Measurements from ENCODE around the gene UST.
A peak's percentile ranks its signal among the peaks of the same experiment; 100 is the strongest.
"Not testable (repeated sequence)": the region's sequence is repeated elsewhere in the genome, so short reads cannot be mapped to it uniquely, and the experiment has no call there.

Gene UST

DNA sequence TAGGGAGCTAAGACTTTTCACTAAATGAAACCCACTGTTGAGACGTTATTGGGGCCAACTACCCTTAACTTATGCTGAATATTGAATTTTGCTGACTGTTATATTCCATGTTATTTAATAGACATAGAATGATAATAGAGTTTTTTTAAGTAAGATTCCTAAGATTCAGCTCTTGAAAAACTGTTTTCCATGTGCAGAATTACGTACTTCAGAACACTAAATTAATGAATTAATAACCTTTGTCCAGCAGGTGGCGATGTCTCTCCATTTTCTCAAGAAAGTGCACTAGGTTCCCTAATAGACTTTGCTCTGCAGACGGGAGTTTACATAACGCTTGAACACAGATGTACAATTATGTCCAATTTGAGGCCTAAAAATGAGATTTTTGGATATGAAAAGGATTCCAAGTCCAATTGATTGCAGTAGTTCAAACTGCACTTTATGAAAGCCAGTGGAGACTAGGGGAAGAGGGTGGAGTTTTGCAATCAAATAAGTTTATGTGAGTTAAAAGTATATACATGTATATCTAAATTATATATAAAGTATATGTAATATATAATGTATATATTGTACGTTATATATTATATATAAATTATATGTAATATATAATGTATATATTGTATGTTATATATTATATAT, 282.1 kb downstream of the UST start:
- H3K27me3 Mint-ChIP-seq: no peaks in the 10 kb centered on the region
- H3K4me3 Mint-ChIP-seq: no peak overlapping the region
- H3K27ac Mint-ChIP-seq: no peak overlapping the region
- H3K4me1 Mint-ChIP-seq (ENCODE audit: low read depth): peaks cover 34% of the 10 kb centered on the region
- H3K36me3 Mint-ChIP-seq: peaks cover 3% of the 10 kb centered on the region
- peaks cover 5% of the 10 kb centered on the region for H3K9me3 Mint-ChIP-seq (ENCODE audit: low read depth)

DNA sequence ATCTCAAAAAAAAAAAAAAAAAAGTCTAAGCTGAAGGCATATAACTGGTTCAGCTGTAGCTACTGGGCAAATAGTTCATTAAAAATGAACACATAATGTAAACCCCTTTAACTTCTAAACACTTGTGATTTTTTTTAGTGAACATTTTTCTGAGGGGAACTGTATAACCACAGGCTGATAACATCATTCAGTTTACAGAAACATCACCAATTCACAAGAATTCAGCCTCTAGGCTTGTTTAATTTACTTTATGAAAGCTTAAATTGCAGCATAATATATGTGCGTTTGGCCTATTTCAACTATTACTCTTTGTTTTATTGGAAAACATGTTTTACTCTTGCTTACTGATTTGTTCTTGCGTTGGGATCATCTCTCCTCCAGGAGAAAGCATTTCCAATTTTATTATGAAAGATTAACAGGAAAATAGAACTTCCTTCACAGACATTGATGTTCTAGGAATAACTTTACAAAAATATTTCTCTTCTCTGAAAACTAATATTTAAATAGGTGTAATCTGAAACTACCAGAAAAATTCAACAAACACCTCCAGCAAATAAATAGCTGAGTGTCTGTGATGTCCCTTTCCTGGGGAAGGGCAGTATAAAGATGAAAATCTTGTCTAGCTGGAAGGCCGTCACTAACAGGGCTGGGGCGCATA, 284.5 kb downstream of the UST start:
- H3K27me3 Mint-ChIP-seq: no peaks in the 10 kb centered on the region
- peaks cover 2% of the 10 kb centered on the region for H3K36me3 Mint-ChIP-seq
- peaks cover 43% of the 10 kb centered on the region for H3K4me1 Mint-ChIP-seq (ENCODE audit: low read depth)
- peaks cover 3% of the 10 kb centered on the region for H3K9me3 Mint-ChIP-seq (ENCODE audit: low read depth)
- H3K27ac Mint-ChIP-seq: peak overlapping the region; percentile 84
- H3K4me3 Mint-ChIP-seq: peak overlapping the region; percentile 65

- Mint-ChIP-seq H3K36me3 (no peaks in the 10 kb centered on the region), H3K4me3 (peak overlapping the region; percentile 65), H3K4me1 (ENCODE audit: low read depth) (peaks cover 43% of the 10 kb centered on the region), H3K9me3 (ENCODE audit: low read depth) (no peaks in the 10 kb centered on the region), H3K27ac (peak overlapping the region; percentile 92), H3K27me3 (no peaks in the 10 kb centered on the region)
Observed at GRCh38 chr6:149031859-149032598, 285.2 kb downstream of the UST start.

- no peaks in the 10 kb centered on the region for H3K27me3 Mint-ChIP-seq
- H3K27ac Mint-ChIP-seq: peak overlapping the region; percentile 92
- H3K9me3 Mint-ChIP-seq (ENCODE audit: low read depth): no peaks in the 10 kb centered on the region
- no peaks in the 10 kb centered on the region for H3K36me3 Mint-ChIP-seq
- H3K4me1 Mint-ChIP-seq (ENCODE audit: low read depth): peaks cover 43% of the 10 kb centered on the region
- peak overlapping the region; percentile 65 for H3K4me3 Mint-ChIP-seq
Observed at GRCh38 chr6:149032599-149033405, 286.0 kb downstream of the UST start.

DNA sequence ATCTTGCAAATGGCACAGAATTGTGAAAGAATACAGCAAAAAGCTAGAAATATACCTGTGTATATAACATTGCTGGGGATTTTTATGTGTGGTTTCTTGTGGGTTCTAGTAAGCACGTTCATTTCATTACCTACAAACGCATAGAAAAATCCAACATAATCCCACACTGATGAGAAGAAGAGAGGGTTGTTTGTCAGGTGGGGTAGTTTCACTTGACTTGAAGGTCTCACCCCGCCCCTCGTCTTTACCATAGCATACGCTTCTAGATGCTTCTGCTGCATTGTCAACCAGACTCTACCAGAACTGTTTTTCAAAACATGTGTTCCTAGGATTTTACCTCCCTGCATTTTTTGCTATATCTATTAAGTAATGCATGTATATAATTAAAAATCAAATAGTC, 286.6 kb downstream of the UST start:
- peaks cover 43% of the 10 kb centered on the region for H3K4me1 Mint-ChIP-seq (ENCODE audit: low read depth)
- peak overlapping the region; percentile 65 for H3K4me3 Mint-ChIP-seq

DNA sequence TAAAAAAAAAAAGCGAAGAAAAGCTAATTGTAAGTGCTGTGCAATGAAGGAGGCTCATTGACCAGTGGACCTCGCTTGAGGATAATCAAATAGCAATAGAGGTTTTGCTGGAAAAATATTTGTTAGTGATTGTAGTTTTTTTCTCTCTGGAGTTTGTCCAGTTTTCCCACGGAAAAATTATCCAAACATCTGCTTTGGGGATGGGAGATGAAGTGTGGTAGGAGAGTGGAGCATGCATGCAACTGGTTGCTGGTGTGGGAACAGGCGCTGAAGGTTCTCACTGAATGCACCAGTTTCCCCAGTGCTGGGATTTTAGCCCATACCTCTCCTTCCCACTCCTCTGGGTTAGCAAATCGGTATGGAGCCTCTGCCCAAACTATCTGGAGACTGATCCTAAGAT, 288.9 kb downstream of the UST start:
- no peak overlapping the region for H3K4me3 Mint-ChIP-seq
- no peaks in the 10 kb centered on the region for H3K9me3 Mint-ChIP-seq (ENCODE audit: low read depth)
- H3K27ac Mint-ChIP-seq: no peak overlapping the region
- H3K27me3 Mint-ChIP-seq: no peaks in the 10 kb centered on the region
- H3K4me1 Mint-ChIP-seq (ENCODE audit: low read depth): peaks cover 34% of the 10 kb centered on the region
- H3K36me3 Mint-ChIP-seq: peaks cover 5% of the 10 kb centered on the region

More for the DNA sequence above, 286.6 kb downstream of the UST start:
- no peaks in the 10 kb centered on the region for H3K36me3 Mint-ChIP-seq
- peak overlapping the region; percentile 92 for H3K27ac Mint-ChIP-seq
- H3K9me3 Mint-ChIP-seq (ENCODE audit: low read depth): no peaks in the 10 kb centered on the region
- no peaks in the 10 kb centered on the region for H3K27me3 Mint-ChIP-seq

DNA sequence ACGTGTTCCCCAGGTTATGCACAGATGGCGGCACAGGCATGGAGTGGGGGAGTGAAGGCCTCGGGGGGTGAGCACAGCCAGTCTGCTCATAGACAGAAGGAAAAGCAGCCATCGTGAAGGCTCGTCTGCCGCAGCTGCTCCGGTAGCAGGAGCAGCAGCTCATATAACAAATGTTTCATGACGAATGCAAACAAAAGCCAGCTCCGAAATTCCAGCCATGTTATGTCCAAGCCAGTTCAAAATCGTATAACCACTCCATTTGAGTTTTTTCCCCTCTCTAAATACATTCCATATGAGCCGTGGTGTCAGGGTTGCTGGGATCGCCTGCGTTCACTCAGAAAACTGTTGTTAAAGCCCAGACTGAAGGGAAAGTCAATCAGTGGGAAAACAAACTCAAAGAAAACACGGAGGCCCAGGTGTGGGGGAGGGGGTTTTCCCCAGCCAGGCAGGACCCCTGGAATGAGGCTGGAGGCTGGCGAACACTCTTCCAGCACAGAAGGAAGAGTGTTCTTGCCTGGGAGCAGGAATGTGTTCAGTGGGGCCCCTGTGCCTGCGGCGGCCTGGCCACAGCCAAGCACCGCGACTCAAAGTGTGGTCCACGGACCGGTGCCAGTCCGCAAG, 290.3 kb downstream of the UST start:
- Mint-ChIP-seq H3K36me3 (peaks cover 5% of the 10 kb centered on the region), H3K4me3 (no peak overlapping the region), H3K4me1 (ENCODE audit: low read depth) (peaks cover 26% of the 10 kb centered on the region), H3K27me3 (no peaks in the 10 kb centered on the region), H3K27ac (no peak overlapping the region), H3K9me3 (ENCODE audit: low read depth) (no peaks in the 10 kb centered on the region)

DNA sequence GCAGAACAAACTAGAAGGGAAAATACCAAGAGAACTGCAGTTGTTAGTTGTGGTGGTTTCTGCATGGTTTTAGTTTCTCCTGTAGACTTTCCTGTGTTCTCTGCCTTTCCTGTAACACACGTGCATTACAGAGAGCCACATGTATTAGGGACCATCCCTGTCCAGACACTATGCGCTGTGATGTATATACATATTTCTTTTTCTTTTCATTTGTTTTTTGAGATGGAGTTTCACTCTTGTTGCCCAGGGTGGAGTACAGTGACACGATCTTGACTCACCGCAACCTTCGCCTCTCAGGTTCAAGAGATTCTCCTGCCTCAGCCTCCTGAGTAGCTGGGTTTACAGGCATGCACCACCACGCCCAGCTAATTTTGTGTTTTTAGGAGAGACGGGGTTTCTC, 292.2 kb downstream of the UST start:
- H3K4me1 Mint-ChIP-seq (ENCODE audit: low read depth); H3K4me3 Mint-ChIP-seq; H3K36me3 Mint-ChIP-seq; H3K27me3 Mint-ChIP-seq; H3K27ac Mint-ChIP-seq; H3K9me3 Mint-ChIP-seq (ENCODE audit: low read depth): not testable (repeated sequence)

GRCh38 chr6:149041953-149042352, 295.1 kb downstream of the UST start:
- Mint-ChIP-seq H3K4me1 (ENCODE audit: low read depth) (peaks cover 23% of the 10 kb centered on the region), H3K4me3 (no peak overlapping the region), H3K9me3 (ENCODE audit: low read depth) (no peaks in the 10 kb centered on the region), H3K27ac (no peak overlapping the region), H3K27me3 (no peaks in the 10 kb centered on the region), H3K36me3 (peaks cover 5% of the 10 kb centered on the region)

DNA sequence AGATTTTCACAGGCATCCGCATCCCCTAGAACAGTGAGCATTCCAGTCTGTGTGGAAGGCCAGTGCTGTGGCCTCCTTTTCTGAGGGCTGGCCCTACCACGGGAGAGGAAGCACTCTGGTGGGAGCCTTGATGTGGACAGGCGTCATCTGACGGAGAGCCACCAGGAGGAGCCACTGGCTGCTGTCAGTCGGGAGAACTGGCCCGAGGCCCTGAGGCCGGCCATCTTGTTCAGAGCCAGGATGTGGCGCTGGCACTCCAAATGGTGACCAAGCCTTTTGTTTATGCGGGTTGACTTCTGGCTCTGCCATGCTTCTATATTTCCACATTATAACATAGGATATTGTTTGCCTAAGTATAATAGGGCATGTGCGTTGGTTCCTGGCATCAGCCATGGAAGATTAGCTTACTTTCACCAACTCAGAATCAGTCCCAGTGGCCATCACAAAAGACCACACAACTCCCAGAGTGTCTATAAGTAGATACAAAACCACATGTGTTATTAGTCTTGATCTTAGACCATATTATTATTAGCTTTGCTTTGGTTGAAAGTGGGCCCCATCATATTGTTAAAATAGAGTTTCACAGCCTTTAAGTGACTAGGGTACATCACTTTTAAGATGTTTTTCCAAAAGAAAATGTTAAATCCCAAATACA, 296.8 kb downstream of the UST start:
- H3K4me1 Mint-ChIP-seq (ENCODE audit: low read depth): peaks cover 30% of the 10 kb centered on the region
- H3K9me3 Mint-ChIP-seq (ENCODE audit: low read depth): no peaks in the 10 kb centered on the region
- H3K4me3 Mint-ChIP-seq: no peak overlapping the region
- H3K36me3 Mint-ChIP-seq: peaks cover 5% of the 10 kb centered on the region
- H3K27ac Mint-ChIP-seq: no peak overlapping the region
- no peaks in the 10 kb centered on the region for H3K27me3 Mint-ChIP-seq

DNA sequence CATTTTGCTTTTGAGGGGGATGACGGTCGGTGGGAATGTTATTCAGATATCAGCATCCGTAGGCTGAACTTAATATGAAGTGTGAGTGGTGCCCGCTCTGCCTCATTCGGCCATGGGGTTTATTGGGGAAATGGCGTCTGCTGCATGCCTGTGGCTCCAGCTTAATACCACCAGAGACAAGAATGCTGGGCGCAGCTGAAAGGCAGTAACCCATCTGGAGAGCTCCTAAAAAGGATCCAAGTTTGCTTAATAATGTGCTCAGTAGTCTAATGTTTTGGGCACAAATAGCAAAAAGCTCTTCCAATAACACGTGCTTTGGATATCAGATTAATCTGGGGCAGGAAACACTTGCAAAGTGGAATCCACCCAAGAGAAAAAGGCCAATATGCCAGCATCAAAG, 297.7 kb downstream of the UST start:
- Mint-ChIP-seq H3K36me3 (peaks cover 5% of the 10 kb centered on the region), H3K9me3 (ENCODE audit: low read depth) (no peaks in the 10 kb centered on the region), H3K27me3 (no peaks in the 10 kb centered on the region), H3K4me1 (ENCODE audit: low read depth) (peaks cover 30% of the 10 kb centered on the region), H3K4me3 (no peak overlapping the region), H3K27ac (no peak overlapping the region)

- H3K27ac Mint-ChIP-seq: no peak overlapping the region
- peaks cover 30% of the 10 kb centered on the region for H3K4me1 Mint-ChIP-seq (ENCODE audit: low read depth)
- H3K4me3 Mint-ChIP-seq: no peak overlapping the region
- H3K27me3 Mint-ChIP-seq: no peaks in the 10 kb centered on the region
- no peaks in the 10 kb centered on the region for H3K36me3 Mint-ChIP-seq
- no peaks in the 10 kb centered on the region for H3K9me3 Mint-ChIP-seq (ENCODE audit: low read depth)
Observed at GRCh38 chr6:149045404-149045803, 298.6 kb downstream of the UST start.

GRCh38 chr6:149046164-149046821, 299.5 kb downstream of the UST start:
- no peaks in the 10 kb centered on the region for H3K36me3 Mint-ChIP-seq
- H3K27ac Mint-ChIP-seq: no peak overlapping the region
- peaks cover 30% of the 10 kb centered on the region for H3K4me1 Mint-ChIP-seq (ENCODE audit: low read depth)
- H3K9me3 Mint-ChIP-seq (ENCODE audit: low read depth): no peaks in the 10 kb centered on the region
- peak overlapping the region; percentile 2 for H3K4me3 Mint-ChIP-seq
- no peaks in the 10 kb centered on the region for H3K27me3 Mint-ChIP-seq

GRCh38 chr6:149046822-149047246, 300.0 kb downstream of the UST start:
- Mint-ChIP-seq H3K36me3 (no peaks in the 10 kb centered on the region), H3K27ac (no peak overlapping the region), H3K4me3 (peak overlapping the region; percentile 2), H3K9me3 (ENCODE audit: low read depth) (no peaks in the 10 kb centered on the region), H3K4me1 (ENCODE audit: low read depth) (peaks cover 30% of the 10 kb centered on the region), H3K27me3 (no peaks in the 10 kb centered on the region)
